ENCODE measurements around the gene MZT2A.
"Not testable (repeated sequence)": the region's sequence is repeated elsewhere in the genome, so short reads cannot be mapped to it uniquely, and the experiment has no call there.

Gene MZT2A, protein sequence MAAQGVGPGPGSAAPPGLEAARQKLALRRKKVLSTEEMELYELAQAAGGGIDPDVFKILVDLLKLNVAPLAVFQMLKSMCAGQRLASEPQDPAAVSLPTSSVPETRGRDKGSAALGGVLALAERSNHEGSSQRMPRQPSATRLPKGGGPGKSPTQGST

DNA sequence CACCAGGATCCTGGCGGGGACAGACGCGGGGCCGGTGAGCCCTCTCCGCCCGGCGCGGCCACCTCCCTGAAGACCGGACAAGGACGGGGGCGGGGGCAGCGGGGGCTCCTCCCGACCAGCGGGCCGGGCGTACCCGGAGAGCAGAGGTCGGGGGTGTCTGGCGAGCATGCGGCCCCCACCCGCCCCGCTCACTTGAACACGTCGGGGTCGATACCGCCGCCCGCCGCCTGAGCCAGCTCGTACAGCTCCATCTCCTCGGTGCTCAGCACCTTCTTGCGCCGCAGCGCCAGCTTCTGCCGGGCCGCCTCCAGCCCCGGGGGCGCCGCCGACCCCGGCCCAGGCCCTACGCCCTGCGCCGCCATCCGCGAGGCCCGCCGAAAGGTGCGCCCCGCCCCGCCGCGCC is at the start of gene MZT2A:
MZT2A (minus strand) TSS at position 383 of the 403 bp plus-strand sequence; CDS start at position 362, 21 bp downstream.
- H3K36me3 ChIP-seq (replicated peaks); DNase-seq; H3K27me3 ChIP-seq (replicated peaks); in situ Hi-C loops (cut with HindIII; ENCODE audit: low pct_ligation_motif_present, low sequenced_read_pairs): not testable (repeated sequence)
- peak within 1 kb of the TSS; percentile 79 for H3K4me3 ChIP-seq (ENCODE audit: low read depth, low read length)
- H3K27ac ChIP-seq = peak within 1 kb of the TSS; percentile 74

GRCh38 chr2:131538856-131539255 is 46.7 kb upstream of the MZT2A start:
- H3K27me3 ChIP-seq (replicated peaks); in situ Hi-C loops (cut with HindIII; ENCODE audit: low pct_ligation_motif_present, low sequenced_read_pairs); DNase-seq; H3K27ac ChIP-seq; H3K4me3 ChIP-seq (ENCODE audit: low read depth, low read length); H3K36me3 ChIP-seq (replicated peaks): not testable (repeated sequence)

DNA sequence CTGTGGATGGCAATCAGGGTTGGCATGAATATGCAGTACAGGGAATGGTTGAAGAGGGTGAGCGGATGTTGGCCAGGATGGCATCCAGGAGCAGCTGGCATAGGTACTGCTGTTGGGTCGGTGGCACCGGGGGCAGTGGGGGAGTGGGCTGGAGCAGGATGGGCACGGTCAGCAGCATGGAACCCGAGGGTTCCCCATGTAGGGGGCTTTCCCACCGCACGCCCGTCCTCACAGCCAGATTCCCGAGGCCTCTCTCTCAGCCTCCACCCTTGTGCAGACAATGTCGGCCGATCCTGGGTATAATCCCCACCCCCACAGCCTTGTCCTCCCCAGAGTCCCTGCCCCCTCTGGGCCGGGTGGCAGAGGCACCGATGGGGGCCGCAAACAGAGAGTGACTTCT is 44.6 kb upstream of the MZT2A start:
- DNase-seq; H3K4me3 ChIP-seq (ENCODE audit: low read depth, low read length); H3K27ac ChIP-seq; H3K36me3 ChIP-seq (replicated peaks); H3K27me3 ChIP-seq (replicated peaks); in situ Hi-C loops (cut with HindIII; ENCODE audit: low pct_ligation_motif_present, low sequenced_read_pairs): not testable (repeated sequence)

- H3K27ac ChIP-seq; H3K4me3 ChIP-seq (ENCODE audit: low read depth, low read length); H3K27me3 ChIP-seq (replicated peaks); DNase-seq; H3K36me3 ChIP-seq (replicated peaks); in situ Hi-C loops (cut with HindIII; ENCODE audit: low pct_ligation_motif_present, low sequenced_read_pairs): not testable (repeated sequence)
These were observed 44.0 kb upstream of the MZT2A start for GRCh38 chr2:131535951-131536826.

GRCh38 chr2:131535526-131535925 is 43.3 kb upstream of the MZT2A start:
- Histone ChIP-seq H3K4me3 (ENCODE audit: low read depth, low read length) (no peak overlapping the region), H3K36me3 (replicated peaks) (no peaks in the 10 kb centered on the region), H3K27me3 (replicated peaks) (no peaks in the 10 kb centered on the region), H3K27ac (no peak overlapping the region)
- no peak for DNase-seq
- TF ChIP-seq CTCF (IDR thresholded peaks at IDR 0.05; ENCODE audit: low read depth, low read length, missing control alignments) = no peak
- in situ Hi-C loops (cut with HindIII; ENCODE audit: low pct_ligation_motif_present, low sequenced_read_pairs) = no loop called here

GRCh38 chr2:131534965-131535364 is 42.8 kb upstream of the MZT2A start:
- in situ Hi-C loops (cut with HindIII; ENCODE audit: low pct_ligation_motif_present, low sequenced_read_pairs); H3K36me3 ChIP-seq (replicated peaks); H3K27me3 ChIP-seq (replicated peaks); H3K27ac ChIP-seq; H3K4me3 ChIP-seq (ENCODE audit: low read depth, low read length); DNase-seq: not testable (repeated sequence)

DNA sequence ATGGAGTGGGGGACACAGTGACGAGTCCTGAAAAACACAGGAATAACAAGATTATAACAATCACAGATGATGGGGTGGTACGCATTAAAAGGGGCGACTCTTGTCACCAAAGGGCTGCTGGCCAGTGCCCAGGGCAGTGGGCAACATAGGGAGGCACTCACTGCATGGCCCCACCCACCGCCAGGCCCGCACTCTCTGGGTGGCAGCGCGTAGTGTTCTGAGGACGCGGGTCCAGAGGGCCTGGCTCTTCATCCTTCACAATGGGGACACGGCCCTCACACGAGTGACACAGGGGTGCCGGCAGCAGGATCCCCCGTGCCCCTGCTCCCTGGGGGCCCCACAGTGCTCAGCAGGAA is 42.1 kb upstream of the MZT2A start:
- DNase-seq; H3K27me3 ChIP-seq (replicated peaks); H3K4me3 ChIP-seq (ENCODE audit: low read depth, low read length); in situ Hi-C loops (cut with HindIII; ENCODE audit: low pct_ligation_motif_present, low sequenced_read_pairs); H3K27ac ChIP-seq; H3K36me3 ChIP-seq (replicated peaks): not testable (repeated sequence)

GRCh38 chr2:131533609-131534316 is 41.6 kb upstream of the MZT2A start:
- H3K4me3 ChIP-seq (ENCODE audit: low read depth, low read length); H3K27me3 ChIP-seq (replicated peaks); DNase-seq; in situ Hi-C loops (cut with HindIII; ENCODE audit: low pct_ligation_motif_present, low sequenced_read_pairs); H3K27ac ChIP-seq; H3K36me3 ChIP-seq (replicated peaks): not testable (repeated sequence)

- in situ Hi-C loops (cut with HindIII; ENCODE audit: low pct_ligation_motif_present, low sequenced_read_pairs); DNase-seq; H3K36me3 ChIP-seq (replicated peaks): not testable (repeated sequence)
These were observed 40.8 kb upstream of the MZT2A start for GRCh38 chr2:131532723-131533608.

GRCh38 chr2:131531547-131532185 is 39.5 kb upstream of the MZT2A start:
- in situ Hi-C loops (cut with HindIII; ENCODE audit: low pct_ligation_motif_present, low sequenced_read_pairs); DNase-seq; H3K4me3 ChIP-seq (ENCODE audit: low read depth, low read length); H3K27me3 ChIP-seq (replicated peaks); H3K36me3 ChIP-seq (replicated peaks); H3K27ac ChIP-seq: not testable (repeated sequence)

More at GRCh38 chr2:131532723-131533608, 40.8 kb upstream of the MZT2A start:
- not testable (repeated sequence) for H3K27me3 ChIP-seq (replicated peaks); H3K4me3 ChIP-seq (ENCODE audit: low read depth, low read length); H3K27ac ChIP-seq

- H3K36me3 ChIP-seq (replicated peaks); in situ Hi-C loops (cut with HindIII; ENCODE audit: low pct_ligation_motif_present, low sequenced_read_pairs); H3K27ac ChIP-seq; H3K27me3 ChIP-seq (replicated peaks); DNase-seq; H3K4me3 ChIP-seq (ENCODE audit: low read depth, low read length): not testable (repeated sequence)
These were observed 38.6 kb upstream of the MZT2A start for GRCh38 chr2:131530626-131531344.
